Activated T-cell treated with anti-CD3 and anti-CD28 coated beads, Interleukin-2, amount 50 U/mL, for 72 hours (primary cell): Measurements from ENCODE around the gene NDUFAF4. TPM values are rescaled to one million over a fixed set of nuclear protein-coding genes. Genes with fewer than 3 reads are reported as not detected.

Experiments
- ATAC-seq, 2 donors: fragments of 150-1000 bp; cut with Tn5 transposase; replicated peaks in 1 of 2; 2 replicates each; pipeline ENCODE4 v1.10.0; 2021; ENCODE audit warnings: moderate library complexity in 2 of 2, mild to moderate bottlenecking in 1 of 2
- DNase-seq, 2 donors: peaks; one replicate each; pipeline ENCODE4 v3.0.0; 2021 to 2022; ENCODE audit warnings: mixed read lengths in 1 of 2
- H3K27ac Mint-ChIP-seq: one replicate; pipeline ENCODE4 v1.8.0; 2022; ENCODE audit warnings: mild to moderate bottlenecking, moderate library complexity, mixed read lengths
- H3K27me3 Mint-ChIP-seq: one replicate; pipeline ENCODE4 v1.8.0; 2022; ENCODE audit warnings: low read depth, mixed read lengths
- H3K36me3 Mint-ChIP-seq, 2 donors: one replicate each; pipeline ENCODE4 v1.8.0; 2022; ENCODE audit warnings: mixed read lengths in 2 of 2, mild to moderate bottlenecking in 1 of 2; ENCODE audit not compliant: insufficient read depth in 2 of 2
- H3K4me1 Mint-ChIP-seq: one replicate; pipeline ENCODE4 v1.8.0; 2022; ENCODE audit warnings: low read depth, mixed read lengths
- H3K4me3 Mint-ChIP-seq, 2 donors: one replicate each; pipeline ENCODE4 v1.8.0; 2022; ENCODE audit warnings: mild to moderate bottlenecking in 2 of 2, mixed read lengths in 2 of 2, moderate library complexity in 2 of 2
- H3K9me3 Mint-ChIP-seq, 2 donors: one replicate each; pipeline ENCODE4 v1.8.0; 2022; ENCODE audit warnings: mixed read lengths in 2 of 2
- total RNA-seq, 2 donors: library from RNA; stranded (reverse); gene quantifications; one replicate each; pipeline ENCODE4 v1.2.3, GENCODE V29; 2022

NDUFAF4 gene
- total RNA-seq, 2 donors from 2014 or later, result 53.9 to 63.5 TPM

GRCh38 chr6:96851858-96852257 lies 45.8 kb downstream of the NDUFAF4 start:
- H3K4me3 Mint-ChIP-seq, result no peak overlapping the region
- DNase-seq (no peak), ATAC-seq (no peak)
- peaks cover 0 to 2% of the 10 kb centered on the region in 2 donors for H3K9me3 Mint-ChIP-seq
- peaks cover 0 to 3% of the 10 kb centered on the region in 2 donors for H3K36me3 Mint-ChIP-seq
- no peaks in the 10 kb centered on the region for H3K27me3 Mint-ChIP-seq
- H3K27ac Mint-ChIP-seq, result no peak overlapping the region
- H3K4me1 Mint-ChIP-seq, result no peaks in the 10 kb centered on the region

GRCh38 chr6:96849615-96850014 lies 48.1 kb downstream of the NDUFAF4 start:
- DNase-seq (no peak), ATAC-seq (no peak)
- H3K4me3 Mint-ChIP-seq, result no peak overlapping the region
- no peaks in the 10 kb centered on the region for H3K27me3 Mint-ChIP-seq
- peaks cover 1 to 11% of the 10 kb centered on the region in 2 donors for H3K9me3 Mint-ChIP-seq
- H3K27ac Mint-ChIP-seq, result no peak overlapping the region
- peaks cover 0 to 7% of the 10 kb centered on the region in 2 donors for H3K36me3 Mint-ChIP-seq
- no peaks in the 10 kb centered on the region for H3K4me1 Mint-ChIP-seq

DNA sequence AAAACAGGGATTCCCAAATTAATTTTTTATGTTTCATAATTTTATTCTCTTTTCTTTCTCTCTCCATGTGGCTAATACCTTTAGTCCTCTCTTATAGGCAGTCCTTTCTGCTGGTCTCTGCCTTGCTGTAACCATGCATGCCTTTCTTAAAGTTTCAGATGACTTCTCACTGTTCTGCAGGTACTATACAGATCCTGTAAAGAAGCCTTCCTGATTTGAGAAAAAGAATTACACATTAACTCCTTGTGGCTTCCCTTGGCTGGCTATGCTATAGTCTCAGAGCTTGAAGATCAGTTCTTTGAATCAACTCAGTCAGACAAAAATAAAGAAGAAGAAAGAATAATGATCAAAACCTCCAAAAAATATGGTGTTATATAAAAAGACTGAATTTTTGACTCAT lies 53.2 kb downstream of the NDUFAF4 start:
- Mint-ChIP-seq H3K27ac (no peak overlapping the region), H3K4me3 (no peak overlapping the region), H3K9me3 (peaks cover 1 to 14% of the 10 kb centered on the region in 2 donors), H3K27me3 (peaks cover 7% of the 10 kb centered on the region), H3K4me1 (no peaks in the 10 kb centered on the region), H3K36me3 (peaks cover 0 to 9% of the 10 kb centered on the region in 2 donors)
- DNase-seq (no peak), ATAC-seq (no peak)

GRCh38 chr6:96841345-96841744 lies 56.3 kb downstream of the NDUFAF4 start:
- peaks cover 12% of the 10 kb centered on the region for H3K4me1 Mint-ChIP-seq
- no peak overlapping the region for H3K4me3 Mint-ChIP-seq
- no peak for ATAC-seq
- H3K9me3 Mint-ChIP-seq, result peaks cover 1 to 9% of the 10 kb centered on the region in 2 donors
- H3K27me3 Mint-ChIP-seq, result peaks cover 30% of the 10 kb centered on the region
- H3K27ac Mint-ChIP-seq, result no peak overlapping the region
- DNase-seq, result no peak
- peaks cover 0 to 5% of the 10 kb centered on the region in 2 donors for H3K36me3 Mint-ChIP-seq

Other genes starting within 250 kb of the NDUFAF4 start
- 1 to 10 TPM; 1.5 to 1.8 TPM for gene GPR63, start 60.4 kb downstream of the NDUFAF4 start, total RNA-seq
- 1 to 10 TPM; 2.1 TPM for gene KLHL32, start 26.8 kb upstream of the NDUFAF4 start, total RNA-seq